Lung (tissue), 12 donors: ENCODE data around the gene BYSL. TPM values are rescaled to one million over a fixed set of nuclear protein-coding genes. Genes with fewer than 3 reads are reported as not detected.

Source experiments
- ATAC-seq: fragments of 200-7000 bp; cut with Tn5 transposase; one replicate; pipeline ENCODE4 v1.9.1; 2020; ENCODE audit warnings: moderate number of reproducible peaks; ENCODE audit not compliant: insufficient read depth, low FRiP score
- DNase-seq, 3 donors: peaks; one replicate each; pipeline ENCODE4 v3.0.0-alpha.2; 2013 to 2017
- H3K27ac ChIP-seq, 2 donors: one replicate each; pipeline ENCODE4 v1.5.1; 2013; ENCODE audit warnings: mild to moderate bottlenecking in 2 of 2, moderate library complexity in 2 of 2, control low read depth in 1 of 2, inconsistent platforms in 1 of 2, low read depth in 1 of 2, low read length in 1 of 2
- H3K27me3 ChIP-seq, 3 donors: one replicate each; pipeline ENCODE4 v1.5.1; 2013; ENCODE audit warnings: low read length in 2 of 3; ENCODE audit not compliant: control insufficient read depth in 3 of 3, insufficient read depth in 3 of 3
- H3K36me3 ChIP-seq, 4 donors: one replicate each; pipeline ENCODE4 v1.5.1; 2013; ENCODE audit warnings: low read length in 4 of 4, mild to moderate bottlenecking in 1 of 4, moderate library complexity in 1 of 4; ENCODE audit not compliant: control insufficient read depth in 4 of 4, insufficient read depth in 4 of 4
- H3K4me1 ChIP-seq, 5 donors: one replicate each; pipeline ENCODE4 v1.5.1; 2013; ENCODE audit warnings: low read length in 5 of 5, mild to moderate bottlenecking in 2 of 5, moderate library complexity in 1 of 5; ENCODE audit not compliant: control insufficient read depth in 5 of 5, insufficient read depth in 5 of 5
- H3K4me3 ChIP-seq: one replicate; pipeline ENCODE4 v1.5.1; 2013; ENCODE audit warnings: mild to moderate bottlenecking, control low read depth, moderate library complexity
- H3K9ac ChIP-seq, 2 donors: one replicate each; pipeline ENCODE4 v1.5.1; 2013; ENCODE audit warnings: low read length in 2 of 2, control low read depth in 1 of 2; ENCODE audit not compliant: insufficient read depth in 1 of 2
- H3K9me3 ChIP-seq, 4 donors: one replicate each; pipeline ENCODE4 v1.5.1; 2013; ENCODE audit warnings: low read length in 3 of 4, mild to moderate bottlenecking in 1 of 4, moderate library complexity in 1 of 4; ENCODE audit not compliant: control insufficient read depth in 4 of 4, insufficient read depth in 3 of 4
- CTCF ChIP-seq: IDR thresholded peaks from 2 replicates; pipeline ENCODE4 v1.5.1; 2012; ENCODE audit warnings: mild to moderate bottlenecking; ENCODE audit errors: control extremely low read depth, extremely low read depth
- WGBS, 2 donors: extraction: QIAGEN DNeasy Blood & Tissue Kit; methylation state at CpG; one replicate each; pipeline ENCODE4 v1.1.7; 2013; 5-methylcytosine and 5-hydroxymethylcytosine counted together
- polyA plus RNA-seq, 2 donors: library from polyadenylated mRNA; stranded (reverse); fragments of 200-250 nt; gene quantifications; one replicate each; pipeline ENCODE4 v1.2.1, GENCODE V29; 2013
- total RNA-seq, 2 donors: library from RNA; depleted of rRNA in 1 of 2; stranded (reverse); fragments of >200 nt in 1 of 2; gene quantifications; one replicate each; pipeline ENCODE4 v1.2.1, GENCODE V29; 2014 to 2021
- donor health status: control.
- donor health status: control.
- donor health status: Bipolar disorder and iron deficiency.
- donor health status: healthy.
- donor health status: DM: yes; HTN: yes; CAD: no.

Gene BYSL
- total and polyA plus RNA-seq, 4 donors = 8.8 to 20.4 (median 14.8) TPM

GRCh38 chr6:41922154-41922553 is 855 bp downstream of the BYSL start:
- peaks cover 3 to 23% (median 11%) of the 10 kb centered on the region in 5 donors for H3K4me1 ChIP-seq
- no peak for DNase-seq

GRCh38 chr6:41927253-41927652 is 6.0 kb downstream of the BYSL start:
- H3K4me3 ChIP-seq = no peak overlapping the region
- ATAC-seq = no peak

More at GRCh38 chr6:41922154-41922553, 855 bp downstream of the BYSL start:
- Histone ChIP-seq H3K36me3 (peaks cover 2 to 8% (median 5%) of the 10 kb centered on the region in 4 donors), H3K27me3 (no peaks in the 10 kb centered on the region), H3K9ac (peak overlapping the region; percentile 71 to 98), H3K4me3 (peak overlapping the region; percentile 79), H3K9me3 (no peaks in the 10 kb centered on the region), H3K27ac (no peak overlapping the region)
- TF ChIP-seq CTCF = no peak
- ATAC-seq = no peak
- WGBS, 2 donors = 5 to 9% methylated on average over 7 of the region's 7 CpGs

GRCh38 chr6:41929924-41930323 is 8.6 kb downstream of the BYSL start:
- 77 to 84% methylated on average over 6 of the region's 6 CpGs for WGBS, 2 donors
- no peak for ATAC-seq

More at GRCh38 chr6:41927253-41927652, 6.0 kb downstream of the BYSL start:
- Histone ChIP-seq H3K36me3 (peaks cover 36 to 43% (median 40%) of the 10 kb centered on the region in 4 donors), H3K27me3 (no peaks in the 10 kb centered on the region), H3K9me3 (no peaks in the 10 kb centered on the region), H3K4me1 (peaks cover 0 to 10% (median 3%) of the 10 kb centered on the region in 5 donors), H3K27ac (no peak overlapping the region), H3K9ac (no peak overlapping the region)
- DNase-seq = no peak
- WGBS, 2 donors = 88 to 99% methylated on average over 6 of the region's 6 CpGs
- TF ChIP-seq CTCF = no peak

More at GRCh38 chr6:41929924-41930323, 8.6 kb downstream of the BYSL start:
- DNase-seq = no peak
- H3K4me1 ChIP-seq = no peaks in the 10 kb centered on the region
- no peak overlapping the region for H3K4me3 ChIP-seq
- no peak for TF ChIP-seq CTCF
- peaks cover 39 to 61% (median 49%) of the 10 kb centered on the region in 4 donors for H3K36me3 ChIP-seq
- no peak overlapping the region for H3K9ac ChIP-seq
- no peaks in the 10 kb centered on the region for H3K9me3 ChIP-seq
- no peak overlapping the region for H3K27ac ChIP-seq
- H3K27me3 ChIP-seq = no peaks in the 10 kb centered on the region
